ENCODE measurements around the gene MARCHF3.
"Not testable (repeated sequence)": the region's sequence is repeated elsewhere in the genome, so short reads cannot be mapped to it uniquely, and the experiment has no call there.

MARCHF3 gene

DNA sequence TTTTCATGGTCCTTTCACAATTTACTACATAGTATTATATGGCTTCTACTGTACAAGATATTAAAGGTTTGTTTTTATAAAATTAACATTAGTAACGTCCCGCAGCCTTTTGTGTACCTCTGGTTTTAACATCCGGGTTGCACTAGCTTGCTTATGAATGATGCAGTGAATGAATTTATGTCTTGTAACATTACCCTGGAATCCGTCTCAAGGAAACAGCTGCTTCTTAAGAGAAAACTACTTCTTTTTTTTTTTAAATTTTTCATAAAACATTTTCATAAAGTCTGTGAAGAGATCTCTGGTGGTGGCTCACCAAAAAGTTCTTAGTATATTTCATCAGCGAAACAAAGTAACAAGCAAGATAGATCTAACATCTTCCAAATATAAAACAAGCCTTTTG is 23.6 kb downstream of the MARCHF3 start:
- Histone ChIP-seq H4K20me1 (no peaks in the 10 kb centered on the region), H3K9ac (peak overlapping the region; percentile 19 to 75 (median 56); a peak in 18 of 22 replicates), H3K4me1 (peaks cover 15 to 87% (median 41%) of the 10 kb centered on the region in 10 experiments), H3K36me3 (peaks cover 0 to 32% (median 9%) of the 10 kb centered on the region in 11 experiments; a peak in 11 of 22 replicates), H3K4me2 (peak overlapping the region; percentile 20 to 70 (median 64); a peak in 19 of 22 replicates), H3K9me3 (replicated peaks in 1 of 11) (peaks cover 0 to 52% (median 44%) of the 10 kb centered on the region in 11 experiments; a peak in 19 of 22 replicates), H3K27ac (peak overlapping the region; percentile 4 to 77 (median 66); a peak in 20 of 22 replicates), H3K4me3 (peak overlapping the region in 5 of 10 experiments; percentile 3 to 33 (median 21); a peak in 4 of 20 replicates), H3K27me3 (no peaks in the 10 kb centered on the region)
- no peak for TF ChIP-seq Cebpa-rat (IDR thresholded peaks at IDR 0.05)

DNA sequence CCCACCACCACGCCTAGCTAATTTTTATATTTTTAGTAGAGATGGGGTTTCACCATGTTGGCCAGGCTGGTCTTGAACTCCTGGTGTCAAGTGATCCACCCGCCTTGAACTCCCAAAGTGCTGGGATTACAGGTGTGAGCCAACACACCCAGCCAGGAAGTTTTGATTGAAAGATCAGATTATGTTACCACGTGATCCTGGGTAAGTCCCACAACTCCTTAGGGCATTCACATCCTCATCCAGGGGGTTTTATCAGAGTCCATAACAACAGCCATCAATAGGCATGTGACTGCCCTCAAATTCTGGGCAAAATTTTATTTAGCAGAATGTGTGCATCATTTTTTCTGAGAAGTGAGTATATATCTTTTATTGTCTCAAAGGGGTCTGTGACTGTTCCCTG is 25.1 kb downstream of the MARCHF3 start:
- Histone ChIP-seq H3K4me1 (peaks cover 7 to 73% (median 33%) of the 10 kb centered on the region in 10 experiments; a peak in 18 of 20 replicates), H3K4me2 (peak overlapping the region in 6 of 11 experiments; percentile 23 to 64 (median 51); a peak in 12 of 22 replicates), H3K9me3 (replicated peaks in 1 of 11) (peaks cover 0 to 59% (median 44%) of the 10 kb centered on the region in 11 experiments; a peak in 19 of 22 replicates), H3K27ac (peak overlapping the region in 2 of 11 experiments; percentile 10 to 26; a peak in 1 of 22 replicates), H3K36me3 (peaks cover 0 to 36% (median 13%) of the 10 kb centered on the region in 11 experiments; a peak in 12 of 22 replicates)
- H3K4me3 ChIP-seq, H4K20me1 ChIP-seq, H3K27me3 ChIP-seq, H3K9ac ChIP-seq: not testable (repeated sequence)

DNA sequence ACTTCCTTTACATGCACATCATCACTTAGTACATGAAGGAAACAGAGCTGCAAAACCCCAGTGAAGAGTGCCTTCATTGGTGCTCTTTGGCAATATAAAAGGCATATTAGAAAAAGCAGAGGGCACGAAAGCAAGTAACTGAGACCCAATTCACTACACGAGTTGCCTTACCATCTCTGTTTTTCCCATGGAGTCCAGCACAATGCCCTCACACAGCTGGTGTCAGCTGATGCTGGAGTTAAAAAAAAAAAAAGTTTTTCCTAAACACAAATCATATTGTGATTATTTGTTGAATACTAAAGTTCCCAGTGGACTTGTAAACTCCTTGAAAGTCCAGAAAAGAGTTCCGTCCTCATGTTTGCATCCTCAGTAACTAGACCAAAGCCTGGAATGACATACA is 25.6 kb downstream of the MARCHF3 start:
- no peak overlapping the region for H3K4me3 ChIP-seq
- peaks cover 0 to 53% (median 38%) of the 10 kb centered on the region in 11 experiments; a peak in 17 of 22 replicates for H3K9me3 ChIP-seq (replicated peaks in 1 of 11)
- H3K27me3 ChIP-seq = no peaks in the 10 kb centered on the region
- TF ChIP-seq Cebpa-rat (IDR thresholded peaks at IDR 0.05) = no peak
- H3K36me3 ChIP-seq = peaks cover 0 to 31% (median 13%) of the 10 kb centered on the region in 11 experiments; a peak in 11 of 22 replicates
- H3K4me2 ChIP-seq = peak overlapping the region in 7 of 11 experiments; percentile 16 to 64 (median 44); a peak in 13 of 22 replicates
- H3K9ac ChIP-seq = no peak overlapping the region
- H4K20me1 ChIP-seq = no peaks in the 10 kb centered on the region
- H3K27ac ChIP-seq = no peak overlapping the region
- H3K4me1 ChIP-seq = peaks cover 7 to 67% (median 33%) of the 10 kb centered on the region in 10 experiments; a peak in 18 of 20 replicates

DNA sequence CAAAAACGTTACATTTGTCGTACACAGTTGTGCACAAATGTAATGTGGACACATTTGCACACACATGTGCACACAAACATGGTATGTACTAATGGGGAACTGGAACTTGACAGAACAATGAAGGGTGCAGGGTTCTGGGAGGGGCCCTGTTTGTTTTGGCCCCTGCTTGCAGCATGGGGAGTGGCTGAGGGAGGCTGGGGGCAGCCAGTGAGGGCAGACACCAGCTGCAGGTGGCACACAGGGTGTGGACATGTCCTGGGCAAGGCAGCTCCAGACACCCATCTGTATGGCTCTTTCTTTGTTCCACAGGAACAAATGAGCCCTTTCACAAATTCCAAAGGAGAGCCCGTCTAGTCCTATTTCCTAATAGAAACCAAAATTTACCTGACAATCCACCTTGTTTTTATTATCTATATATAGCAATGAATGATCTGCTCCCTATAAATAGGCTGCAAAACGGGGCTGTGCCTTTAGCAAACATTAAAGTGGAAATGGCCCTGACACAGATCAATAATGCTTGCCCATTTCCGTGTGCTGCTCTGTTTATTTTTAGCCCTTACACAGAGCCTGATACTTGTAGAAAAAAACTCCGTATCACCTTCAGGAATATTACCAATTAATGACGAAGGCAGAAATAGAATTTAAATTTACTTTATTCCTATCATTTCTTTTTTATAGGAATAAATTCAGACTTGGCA is 26.4 kb downstream of the MARCHF3 start:
- Histone ChIP-seq H3K9ac (no peak overlapping the region), H4K20me1 (no peaks in the 10 kb centered on the region; a peak in 2 of 22 replicates), H3K9me3 (replicated peaks in 1 of 11) (peaks cover 0 to 46% (median 34%) of the 10 kb centered on the region in 11 experiments; a peak in 17 of 22 replicates), H3K27ac (no peak overlapping the region), H3K4me1 (peaks cover 7 to 69% (median 38%) of the 10 kb centered on the region in 10 experiments; a peak in 18 of 20 replicates), H3K4me2 (peak overlapping the region in 8 of 11 experiments; percentile 8 to 64 (median 36); a peak in 15 of 22 replicates), H3K36me3 (peaks cover 0 to 25% (median 13%) of the 10 kb centered on the region in 11 experiments; a peak in 11 of 22 replicates), H3K4me3 (no peak overlapping the region), H3K27me3 (no peaks in the 10 kb centered on the region)
- TF ChIP-seq Cebpa-rat (IDR thresholded peaks at IDR 0.05) = no peak

DNA sequence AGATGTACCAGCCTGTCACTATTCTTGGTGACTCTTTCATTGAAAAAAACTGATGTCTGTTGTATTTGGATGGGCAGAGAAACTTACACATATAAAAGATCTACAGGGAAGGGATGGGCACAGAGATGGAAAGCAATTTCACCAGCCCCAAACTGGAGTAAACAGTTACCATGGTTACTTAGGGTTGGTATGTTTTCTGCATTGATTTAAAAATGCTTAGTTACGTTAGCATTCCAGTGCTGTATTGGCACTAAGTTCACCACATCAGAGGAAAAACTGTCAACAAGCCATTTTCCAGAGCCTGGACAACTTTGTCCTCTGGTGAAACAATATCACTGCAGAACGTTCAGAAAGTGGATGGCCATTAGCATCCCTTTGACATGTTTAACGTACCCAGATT is 28.0 kb downstream of the MARCHF3 start:
- TF ChIP-seq Cebpa-rat (IDR thresholded peaks at IDR 0.05) = no peak
- Histone ChIP-seq H3K27ac (no peak overlapping the region), H3K4me2 (peak overlapping the region in 4 of 11 experiments; percentile 4 to 40 (median 36); a peak in 5 of 22 replicates), H3K9ac (no peak overlapping the region), H3K9me3 (replicated peaks in 1 of 11) (peaks cover 0 to 38% (median 25%) of the 10 kb centered on the region in 11 experiments; a peak in 16 of 22 replicates), H3K27me3 (no peaks in the 10 kb centered on the region), H3K36me3 (peaks cover 0 to 18% (median 6%) of the 10 kb centered on the region in 11 experiments; a peak in 8 of 22 replicates), H3K4me1 (peaks cover 17 to 69% (median 46%) of the 10 kb centered on the region in 10 experiments), H3K4me3 (no peak overlapping the region), H4K20me1 (peaks cover 0 to 11% (median 0%) of the 10 kb centered on the region in 11 experiments; a peak in 3 of 22 replicates)

DNA sequence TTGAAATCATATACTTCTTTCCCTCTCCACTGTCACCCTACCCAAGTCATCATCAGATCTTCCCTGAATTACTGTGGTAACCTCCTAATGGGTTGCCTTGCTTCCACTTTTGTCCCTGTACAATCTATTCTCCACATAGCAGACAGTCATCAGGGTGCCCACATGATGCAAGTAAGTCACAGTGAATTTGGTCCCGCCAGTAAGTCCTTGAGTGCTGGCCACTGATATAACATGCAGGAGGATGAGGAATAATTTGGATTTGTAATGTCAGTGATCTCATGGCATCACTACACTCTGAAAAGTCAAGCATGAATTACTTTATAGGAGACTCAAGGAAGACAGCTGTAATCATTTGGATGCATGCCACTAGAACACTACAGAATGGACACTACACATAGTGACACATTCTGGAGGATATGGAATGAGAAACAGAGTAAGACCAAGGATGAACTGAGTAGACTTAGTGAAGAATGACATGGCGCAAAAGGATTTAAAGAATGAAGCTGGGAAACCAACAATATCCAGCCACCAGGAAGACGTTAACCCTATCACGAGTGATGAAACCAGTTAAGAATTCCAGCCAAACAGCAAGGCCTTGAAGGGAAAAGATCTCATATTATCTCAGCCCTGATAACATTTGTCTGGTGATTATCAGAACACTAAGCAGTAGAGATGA is 28.6 kb downstream of the MARCHF3 start:
- Histone ChIP-seq H3K27me3 (no peaks in the 10 kb centered on the region), H3K36me3 (peaks cover 0 to 22% (median 10%) of the 10 kb centered on the region in 11 experiments; a peak in 8 of 22 replicates), H3K4me2 (no peak overlapping the region), H3K9ac (no peak overlapping the region), H4K20me1 (peaks cover 0 to 11% (median 0%) of the 10 kb centered on the region in 11 experiments; a peak in 3 of 22 replicates), H3K4me3 (no peak overlapping the region), H3K9me3 (replicated peaks in 1 of 11) (peaks cover 0 to 41% (median 25%) of the 10 kb centered on the region in 11 experiments; a peak in 16 of 22 replicates), H3K4me1 (peaks cover 17 to 63% (median 46%) of the 10 kb centered on the region in 10 experiments), H3K27ac (no peak overlapping the region)
- no peak for TF ChIP-seq Cebpa-rat (IDR thresholded peaks at IDR 0.05)

DNA sequence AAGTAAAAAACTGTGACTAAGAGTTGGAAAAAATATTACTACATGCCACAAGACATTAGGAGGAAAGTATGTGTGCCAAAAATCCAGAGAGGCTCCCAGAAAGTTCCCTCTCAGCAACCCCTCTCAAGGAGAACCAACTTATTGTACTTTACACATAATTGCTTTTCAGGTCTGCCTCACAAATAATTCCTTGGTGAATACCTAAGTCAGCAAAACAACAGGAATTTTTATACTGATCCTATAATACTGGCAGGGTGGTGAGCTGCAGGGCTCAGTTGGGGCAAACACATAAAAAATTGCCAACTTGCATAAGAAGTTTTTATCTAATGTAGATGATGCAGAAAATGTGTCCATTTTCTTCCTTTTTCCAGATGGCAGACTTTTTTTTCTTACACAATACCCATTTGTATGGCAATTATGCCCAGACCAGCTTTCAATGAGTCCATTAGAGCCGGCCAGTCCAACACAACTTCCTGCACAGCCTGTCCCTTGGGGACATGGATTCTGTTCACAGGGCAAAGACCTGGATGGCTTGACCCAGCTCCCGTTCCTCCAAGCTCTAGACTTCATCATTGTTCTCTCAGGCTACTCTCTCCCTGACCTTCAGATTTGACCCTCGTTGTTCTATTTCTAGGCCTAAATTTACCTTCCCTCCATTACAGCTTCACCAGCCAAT is 31.3 kb downstream of the MARCHF3 start:
- H3K4me2 ChIP-seq = peak overlapping the region in 8 of 11 experiments; percentile 40 to 62 (median 53); a peak in 15 of 22 replicates
- H3K36me3 ChIP-seq = peaks cover 0 to 46% (median 18%) of the 10 kb centered on the region in 11 experiments; a peak in 13 of 22 replicates
- H3K4me1 ChIP-seq = peaks cover 11 to 51% (median 25%) of the 10 kb centered on the region in 10 experiments
- no peak for TF ChIP-seq Cebpa-rat (IDR thresholded peaks at IDR 0.05)
- peak overlapping the region in 6 of 11 experiments; percentile 25 to 56 (median 28); a peak in 9 of 22 replicates for H3K27ac ChIP-seq
- no peaks in the 10 kb centered on the region for H3K27me3 ChIP-seq
- H3K4me3 ChIP-seq = no peak overlapping the region
- peak overlapping the region in 2 of 11 experiments; percentile 46 to 52; a peak in 4 of 22 replicates for H3K9ac ChIP-seq
- peaks cover 0 to 11% (median 0%) of the 10 kb centered on the region in 11 experiments; a peak in 3 of 22 replicates for H4K20me1 ChIP-seq
- H3K9me3 ChIP-seq (replicated peaks in 1 of 11) = peaks cover 0 to 61% (median 39%) of the 10 kb centered on the region in 11 experiments; a peak in 18 of 22 replicates

DNA sequence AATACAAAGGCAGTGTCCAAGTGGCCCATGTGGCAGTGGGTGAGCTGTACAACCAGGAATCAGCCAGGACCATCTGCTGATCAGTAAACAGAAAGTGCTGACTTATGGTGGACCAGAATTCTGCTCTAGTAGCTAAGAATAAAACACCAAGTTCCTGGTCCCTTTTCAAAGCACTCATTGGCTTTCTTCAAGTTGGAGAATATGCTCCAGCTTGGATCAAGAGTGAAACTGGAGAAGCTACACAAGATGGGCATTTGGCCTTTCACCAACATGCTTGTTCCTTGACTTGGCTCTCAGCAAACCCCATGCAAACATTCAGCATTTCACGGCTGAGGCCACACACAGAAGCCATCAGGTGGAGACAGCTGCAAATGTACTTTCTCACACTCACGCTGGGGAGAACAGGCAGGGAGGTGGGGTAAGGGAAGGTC is 32.1 kb downstream of the MARCHF3 start:
- Histone ChIP-seq H3K27me3 (no peaks in the 10 kb centered on the region), H4K20me1 (peaks cover 0 to 11% (median 0%) of the 10 kb centered on the region in 11 experiments; a peak in 3 of 22 replicates), H3K4me1 (peaks cover 10 to 45% (median 20%) of the 10 kb centered on the region in 10 experiments), H3K9me3 (replicated peaks in 1 of 11) (peaks cover 3 to 62% (median 40%) of the 10 kb centered on the region in 11 experiments; a peak in 21 of 22 replicates), H3K9ac (peak overlapping the region in 2 of 11 experiments; percentile 46 to 52; a peak in 4 of 22 replicates), H3K36me3 (peaks cover 0 to 48% (median 26%) of the 10 kb centered on the region in 11 experiments; a peak in 14 of 22 replicates), H3K4me3 (no peak overlapping the region), H3K4me2 (peak overlapping the region; percentile 34 to 67 (median 53)), H3K27ac (peak overlapping the region in 8 of 11 experiments; percentile 15 to 56 (median 27); a peak in 13 of 22 replicates)
- TF ChIP-seq Cebpa-rat (IDR thresholded peaks at IDR 0.05) = no peak

Data from BLaER1 treated with 17β-estradiol and CSF1 and Interleukin-3, amounts not matched to agents 10 nM and 100 nM (cell line).